Transverse colon (tissue), 4 donors: ENCODE measurements around the gene OSM. TPM values are rescaled to one million over a fixed set of nuclear protein-coding genes. Genes with fewer than 3 reads are reported as not detected.

ENCODE experiments used
- DNase-seq: peaks from one replicate; pipeline ENCODE4 v3.0.0-alpha.2; 2019
- H3K27ac ChIP-seq, 4 donors: fragments of 200-600 bp; sonication (generic); 2 replicates each; pipeline ENCODE4 v1.5.1; 2016 to 2018; ENCODE audit warnings: inconsistent platforms in 4 of 4
- H3K27me3 ChIP-seq: fragments of 200-600 bp; sonication (generic); 2 replicates; pipeline ENCODE4 v1.5.1; 2017; ENCODE audit warnings: inconsistent platforms
- H3K36me3 ChIP-seq, 4 donors: fragments of 200-600 bp; sonication (generic); 2 replicates each; pipeline ENCODE4 v1.5.1; 2017 to 2019; ENCODE audit warnings: inconsistent platforms in 4 of 4
- H3K4me1 ChIP-seq, 4 donors: fragments of 200-600 bp; sonication (generic); 2 replicates each; pipeline ENCODE4 v1.5.1; 2017 to 2020; ENCODE audit warnings: inconsistent platforms in 4 of 4
- H3K4me3 ChIP-seq, 4 donors: fragments of 200-600 bp; sonication (generic); 1 replicate in 1 of 4; 2 replicates in 3 of 4; pipeline versions ENCODE4 v1.5.1 to v1.6.1; 2017 to 2019; ENCODE audit warnings: inconsistent platforms in 4 of 4
- H3K9me3 ChIP-seq, 2 donors: fragments of 200-600 bp; sonication (generic); 2 replicates each; pipeline ENCODE4 v1.5.1; 2017 to 2019; ENCODE audit warnings: inconsistent platforms in 2 of 2
- CTCF ChIP-seq, 5 experiments: fragments of 200-600 bp in 3 of 5; fragments of 450-650 bp in 2 of 5; sonication (generic) in 3 of 5; IDR thresholded peaks; 1 replicate in 2 of 5; 2 replicates in 3 of 5; pipeline ENCODE4 v1.5.1; 2016 to 2017; ENCODE audit warnings: antibody characterized with exemption in 5 of 5, inconsistent platforms in 3 of 5, mild to moderate bottlenecking in 2 of 5, moderate library complexity in 1 of 5
- EP300 ChIP-seq: sonication (generic); formaldehyde crosslinking; IDR thresholded peaks from one replicate; pipeline ENCODE4 v1.6.1; 2017; ENCODE audit warnings: antibody characterized with exemption, low read depth
- POLR2A ChIP-seq: fragments of 450-650 bp; IDR thresholded peaks from one replicate; pipeline ENCODE4 v1.6.1; 2016; ENCODE audit warnings: antibody characterized with exemption, mild to moderate bottlenecking, moderate library complexity
- POLR2AphosphoS5 ChIP-seq, 3 donors: sonication (generic); formaldehyde crosslinking; IDR thresholded peaks; one replicate each; pipeline ENCODE4 v1.6.1; 2016; ENCODE audit warnings: antibody characterized with exemption in 3 of 3
- WGBS, 2 donors: methylation state at CpG; one replicate each; pipeline ENCODE4 v1.1.5; 2018; ENCODE audit warnings: low coverage in 1 of 2; 5-methylcytosine and 5-hydroxymethylcytosine counted together
- in situ Hi-C, 4 donors: fragments of 200-750 bp; cut with MboI; loops; one replicate each; pipeline versions ENCODE4 v1.15.0 to v1.15.1; 2017; ENCODE audit warnings: low sequenced_read_pairs in 3 of 4, low pct_ligation_motif_present in 1 of 4, low pct_unique_long_range_greater_than_20kb in 1 of 4
- intact Hi-C: fragments of 100-400 bp; cut with DNase I; formaldehyde crosslinking; loops from one replicate; pipeline ENCODE4 v1.15.1; 2023; ENCODE audit warnings: low total_unique reads
- total RNA-seq, 4 donors: library from RNA; depleted of rRNA; stranded (reverse); fragments of >200 nt; gene quantifications; one replicate each; pipeline ENCODE4 v1.1.0, GENCODE V29; 2016

Gene OSM
- total RNA-seq, 4 donors from 2014 or later: not detected

DNA sequence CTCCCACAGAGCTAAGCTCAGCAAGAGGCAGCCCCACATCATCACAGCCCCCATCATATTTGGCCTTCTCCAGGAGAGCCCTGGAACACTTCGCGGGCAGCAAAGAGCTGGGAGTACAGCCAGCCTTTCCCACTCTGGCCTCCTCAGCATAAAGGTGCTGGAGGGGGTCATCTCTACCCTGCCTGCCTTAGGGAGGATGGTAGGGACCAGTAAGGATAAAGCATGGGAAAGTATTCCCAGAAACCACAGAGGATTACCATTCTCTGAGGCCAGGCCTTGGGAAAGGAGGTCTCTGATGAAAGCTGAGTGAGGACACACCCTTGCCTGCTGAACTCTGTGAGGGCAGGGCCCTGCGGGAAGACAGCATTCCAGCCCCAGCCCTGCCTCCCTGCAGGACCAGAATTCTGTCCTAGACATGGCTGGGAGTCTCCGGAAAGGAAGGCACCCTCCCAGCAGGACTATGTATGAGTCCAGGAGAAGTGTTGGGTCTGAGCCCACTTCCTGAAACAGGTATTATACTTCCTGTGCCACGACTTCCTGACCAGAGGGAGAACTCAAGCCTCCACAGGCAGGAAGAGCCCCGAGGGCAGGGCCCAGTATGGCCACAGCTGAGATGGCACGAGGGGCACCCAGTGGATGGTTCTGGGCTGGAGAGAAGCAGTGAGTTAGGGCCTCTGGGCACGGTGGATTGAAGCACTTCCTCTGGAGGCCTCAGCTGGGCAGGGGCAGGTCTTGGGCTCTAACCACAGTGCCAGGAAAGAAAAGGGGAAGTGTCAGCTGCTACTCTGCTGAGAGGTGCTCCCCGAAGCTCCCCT lies 35.6 kb upstream of the OSM start:
- intact Hi-C loops: no loop called here
- no peaks in the 10 kb centered on the region for H3K27me3 ChIP-seq
- H3K36me3 ChIP-seq: peaks cover 0 to 7% (median 2%) of the 10 kb centered on the region in 4 donors
- peaks cover 52 to 79% (median 71%) of the 10 kb centered on the region in 4 donors for H3K4me1 ChIP-seq
- peak; percentile 70 for DNase-seq
- no peak overlapping the region for H3K4me3 ChIP-seq
- 37% methylated on average over 9 of the region's 9 CpGs; no CpG with 5 or more reads in 1 of the 2 donors for WGBS, 2 donors
- in situ Hi-C loops: no loop called here
- peak overlapping the region; percentile 84 to 90 (median 88) for H3K27ac ChIP-seq
- TF ChIP-seq CTCF (IDR thresholded peaks at IDR 0.05) (no peak), EP300 (no peak), POLR2AphosphoS5 (IDR thresholded peaks at IDR 0.05) (peak in 1 of 3 donors; percentile 31)
- H3K9me3 ChIP-seq: no peaks in the 10 kb centered on the region

- no peak for DNase-seq
- Histone ChIP-seq H3K27ac (peak overlapping the region in 2 of 4 donors; percentile 27 to 72), H3K36me3 (peaks cover 0 to 20% (median 9%) of the 10 kb centered on the region in 4 donors), H3K27me3 (no peaks in the 10 kb centered on the region), H3K9me3 (no peaks in the 10 kb centered on the region), H3K4me1 (peaks cover 27 to 50% (median 43%) of the 10 kb centered on the region in 4 donors), H3K4me3 (no peak overlapping the region)
- in situ Hi-C loops: loop anchor here in 1 of 4 donors (25.0 kb wide), 1 partner anchor 88 kb away; the partner anchor contains the start of genes RNF215 and SEC14L2
- TF ChIP-seq POLR2AphosphoS5 (IDR thresholded peaks at IDR 0.05) (no peak), POLR2A (no peak), EP300 (no peak), CTCF (IDR thresholded peaks at IDR 0.05) (no peak)
- intact Hi-C loops: no loop called here
- WGBS, 2 donors: 90 to 100% methylated on average over 1 to 13 of the region's 13 CpGs
Observed at GRCh38 chr22:30299322-30299721, 32.7 kb upstream of the OSM start.

- TF ChIP-seq POLR2AphosphoS5 (IDR thresholded peaks at IDR 0.05) (peak in 2 of 3 donors; percentile 13 to 18), CTCF (IDR thresholded peaks at IDR 0.05) (peak in 3 of 5 experiments; percentile 5 to 29 (median 22)), EP300 (no peak)
- peak; percentile 59 for DNase-seq
- 66% methylated on average over 9 of the region's 9 CpGs; no CpG with 5 or more reads in 1 of the 2 donors for WGBS, 2 donors
- H3K27ac ChIP-seq: peak overlapping the region; percentile 17 to 72 (median 32)
- peaks cover 16 to 38% (median 31%) of the 10 kb centered on the region in 4 donors for H3K4me1 ChIP-seq
- intact Hi-C loops (no loop called here), in situ Hi-C loops (loop anchor here in 1 of 4 donors (25.0 kb wide), 1 partner anchor 89 kb away; the partner anchor contains the start of genes RNF215 and SEC14L2)
- no peak overlapping the region for H3K4me3 ChIP-seq
- H3K36me3 ChIP-seq: peaks cover 0 to 27% (median 17%) of the 10 kb centered on the region in 4 donors
- no peaks in the 10 kb centered on the region for H3K9me3 ChIP-seq
- no peaks in the 10 kb centered on the region for H3K27me3 ChIP-seq
Observed at GRCh38 chr22:30297991-30298701, 31.5 kb upstream of the OSM start.
